ENCODE results near the gene SFTA2. TPM values are rescaled to one million over a fixed set of nuclear protein-coding genes. Genes with fewer than 3 reads are reported as not detected.

The SFTA2 gene
- polyA plus RNA-seq, 1 of the 3 experiments (the other 2 are of a cell fraction): not detected

DNA sequence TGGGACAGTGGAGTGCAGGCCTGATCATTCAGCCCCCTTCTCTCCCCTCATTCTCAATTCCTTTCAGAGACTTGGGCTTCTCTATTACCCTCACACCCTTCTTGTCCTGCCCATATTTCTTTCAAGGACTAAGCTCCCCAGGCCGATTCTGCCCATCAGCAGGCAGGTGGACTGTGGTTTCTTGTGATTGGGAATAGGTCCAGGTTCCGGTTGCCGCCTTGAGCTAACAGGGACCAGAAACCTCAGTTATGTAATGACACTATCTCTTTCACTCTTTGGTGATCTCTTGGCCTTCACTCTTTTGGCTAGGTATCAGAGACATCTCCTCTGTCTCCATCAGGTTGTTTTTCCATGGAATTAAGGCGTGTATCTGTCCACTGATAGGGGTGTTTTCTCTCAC lies 15.3 kb upstream of the SFTA2 start (continued):
- TF ChIP-seq, protein P1, sequence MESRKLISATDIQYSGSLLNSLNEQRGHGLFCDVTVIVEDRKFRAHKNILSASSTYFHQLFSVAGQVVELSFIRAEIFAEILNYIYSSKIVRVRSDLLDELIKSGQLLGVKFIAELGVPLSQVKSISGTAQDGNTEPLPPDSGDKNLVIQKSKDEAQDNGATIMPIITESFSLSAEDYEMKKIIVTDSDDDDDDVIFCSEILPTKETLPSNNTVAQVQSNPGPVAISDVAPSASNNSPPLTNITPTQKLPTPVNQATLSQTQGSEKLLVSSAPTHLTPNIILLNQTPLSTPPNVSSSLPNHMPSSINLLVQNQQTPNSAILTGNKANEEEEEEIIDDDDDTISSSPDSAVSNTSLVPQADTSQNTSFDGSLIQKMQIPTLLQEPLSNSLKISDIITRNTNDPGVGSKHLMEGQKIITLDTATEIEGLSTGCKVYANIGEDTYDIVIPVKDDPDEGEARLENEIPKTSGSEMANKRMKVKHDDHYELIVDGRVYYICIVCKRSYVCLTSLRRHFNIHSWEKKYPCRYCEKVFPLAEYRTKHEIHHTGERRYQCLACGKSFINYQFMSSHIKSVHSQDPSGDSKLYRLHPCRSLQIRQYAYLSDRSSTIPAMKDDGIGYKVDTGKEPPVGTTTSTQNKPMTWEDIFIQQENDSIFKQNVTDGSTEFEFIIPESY (IDR thresholded peaks at IDR 0.05; ENCODE audit: borderline replicate concordance, low read depth): no peak
- TF ChIP-seq RXRA (IDR thresholded peaks at IDR 0.05; ENCODE audit: borderline replicate concordance, low read depth) (no peak), RAD21 (IDR thresholded peaks at IDR 0.05; ENCODE audit: low read length) (no peak), GABPA (IDR thresholded peaks at IDR 0.05; ENCODE audit: low read depth) (no peak), TCF12 (IDR thresholded peaks at IDR 0.05) (no peak), JUND (IDR thresholded peaks at IDR 0.05) (no peak), CHD2 (IDR thresholded peaks at IDR 0.05; ENCODE audit: low read length, partially characterized antibody) (no peak), NRF1 (IDR thresholded peaks at IDR 0.05; ENCODE audit: low read depth, low read length) (no peak), FOSL2 (IDR thresholded peaks at IDR 0.05; ENCODE audit: borderline replicate concordance, low read depth) (no peak)
- TF ChIP-seq, protein P2, sequence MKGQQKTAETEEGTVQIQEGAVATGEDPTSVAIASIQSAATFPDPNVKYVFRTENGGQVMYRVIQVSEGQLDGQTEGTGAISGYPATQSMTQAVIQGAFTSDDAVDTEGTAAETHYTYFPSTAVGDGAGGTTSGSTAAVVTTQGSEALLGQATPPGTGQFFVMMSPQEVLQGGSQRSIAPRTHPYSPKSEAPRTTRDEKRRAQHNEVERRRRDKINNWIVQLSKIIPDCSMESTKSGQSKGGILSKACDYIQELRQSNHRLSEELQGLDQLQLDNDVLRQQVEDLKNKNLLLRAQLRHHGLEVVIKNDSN (IDR thresholded peaks at IDR 0.05; ENCODE audit: borderline replicate concordance, low read depth): no peak

DNA sequence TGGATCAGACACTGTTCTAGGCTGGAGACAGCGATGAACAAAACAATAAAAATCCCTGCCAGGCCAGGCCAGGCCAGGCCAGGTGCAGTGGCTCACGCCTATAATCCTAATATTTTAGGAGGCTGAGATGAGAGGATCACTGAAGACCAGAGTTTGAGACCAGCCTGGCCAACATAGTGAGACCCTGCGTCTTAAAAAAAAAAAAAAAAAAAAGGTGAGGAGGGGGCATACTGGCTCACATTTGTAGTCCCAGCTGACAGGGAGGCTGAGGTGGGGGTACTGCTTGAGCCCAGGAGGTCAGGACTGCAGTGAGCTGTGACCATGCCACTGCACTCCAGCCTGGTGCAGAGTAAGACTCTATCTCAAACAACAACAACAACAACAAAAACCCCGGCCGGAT lies 13.3 kb upstream of the SFTA2 start:
- Histone ChIP-seq H3F3A (replicated peaks; ENCODE audit: insufficient read depth) (no peaks in the 10 kb centered on the region), H3K9me2 (no peaks in the 10 kb centered on the region), H3K27ac (ENCODE audit: low read depth in 2 of 2, low read length in 1 of 2) (no peak overlapping the region), H3K4me1 (ENCODE audit: control insufficient read depth in 1 of 2, insufficient read depth in 2 of 2, low read depth in 1 of 2, low read length in 1 of 2) (peaks cover 0 to 4% of the 10 kb centered on the region in 2 experiments; a peak in 1 of 4 replicates), H3K4me3 (ENCODE audit: low read depth in 2 of 2, low read length in 1 of 2) (no peak overlapping the region), H3K4me2 (no peak overlapping the region), H3K9ac (no peak overlapping the region), H3K9me3 (no peaks in the 10 kb centered on the region), H3K36me3 (replicated peaks in 1 of 2; ENCODE audit: control insufficient read depth in 1 of 2, insufficient read depth in 2 of 2, low read length in 1 of 2) (no peaks in the 10 kb centered on the region), H2AFZ (ENCODE audit: low read depth) (no peak overlapping the region), H4K20me1 (ENCODE audit: insufficient read depth) (no peaks in the 10 kb centered on the region), H3K27me3 (ENCODE audit: insufficient read depth) (peaks cover 29% of the 10 kb centered on the region; the same call in 1 of the 2 replicates), H3K79me2 (ENCODE audit: insufficient read depth) (no peaks in the 10 kb centered on the region)
- ChIA-PET CTCF (interaction anchor here (1.4 kb wide), 1 partner anchor 30 kb away, joined by 4 read pairs; no protein-coding TSS in a partner anchor), POLR2A (no interaction called here)
- no peak for DNase-seq
- 36% methylated on average over 5 of the region's 5 CpGs for WGBS (ENCODE audit: low lambda C conversion rate)
- TF ChIP-seq TCF12 (IDR thresholded peaks at IDR 0.05) (no peak), FOXJ3 (CRISPR knock-in tag; IDR thresholded peaks at IDR 0.05) (no peak), GATA2 (CRISPR knock-in tag; IDR thresholded peaks at IDR 0.05) (no peak), RAD21 (IDR thresholded peaks at IDR 0.05; ENCODE audit: low read length) (no peak)

DNA sequence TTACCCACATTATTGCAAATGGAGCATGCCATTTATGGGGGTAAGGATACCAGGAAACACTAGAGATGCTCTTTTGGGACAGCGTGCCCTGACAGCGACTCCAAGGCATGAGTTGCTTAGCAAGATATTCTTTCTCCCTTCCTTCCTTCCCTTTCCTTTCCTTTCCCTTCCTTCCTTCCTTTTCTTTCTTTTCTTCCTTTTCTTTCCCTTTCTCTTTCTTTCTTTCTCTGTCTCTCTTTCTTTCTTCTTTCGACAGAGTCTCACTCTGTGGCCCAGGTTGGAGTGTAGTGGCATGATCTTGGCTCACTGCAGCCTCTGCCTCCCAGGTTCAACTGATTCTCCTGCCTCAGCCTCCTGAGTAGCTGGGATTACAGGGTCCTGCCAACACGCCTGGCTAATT lies 12.1 kb upstream of the SFTA2 start:
- Histone ChIP-seq H3K9me2 (no peaks in the 10 kb centered on the region), H3K27me3 (ENCODE audit: insufficient read depth) (peaks cover 26% of the 10 kb centered on the region; the same call in 1 of the 2 replicates), H3K9me3 (no peaks in the 10 kb centered on the region), H3K4me1 (ENCODE audit: control insufficient read depth in 1 of 2, insufficient read depth in 2 of 2, low read depth in 1 of 2, low read length in 1 of 2) (peaks cover 0 to 4% of the 10 kb centered on the region in 2 experiments; a peak in 1 of 4 replicates), H3K79me2 (ENCODE audit: insufficient read depth) (no peaks in the 10 kb centered on the region), H3K4me2 (no peak overlapping the region), H2AFZ (ENCODE audit: low read depth) (no peak overlapping the region), H3K36me3 (replicated peaks in 1 of 2; ENCODE audit: control insufficient read depth in 1 of 2, insufficient read depth in 2 of 2, low read length in 1 of 2) (no peaks in the 10 kb centered on the region), H3K27ac (ENCODE audit: low read depth in 2 of 2, low read length in 1 of 2) (no peak overlapping the region), H3K9ac (no peak overlapping the region), H3F3A (replicated peaks; ENCODE audit: insufficient read depth) (no peaks in the 10 kb centered on the region), H3K4me3 (ENCODE audit: low read depth in 2 of 2, low read length in 1 of 2) (no peak overlapping the region), H4K20me1 (ENCODE audit: insufficient read depth) (no peaks in the 10 kb centered on the region)
- ChIA-PET POLR2A (no interaction called here), CTCF (no interaction called here)
- WGBS (ENCODE audit: low lambda C conversion rate): 75% methylated on average over 4 of the region's 4 CpGs
- DNase-seq: no peak
- TF ChIP-seq, protein P1 (IDR thresholded peaks at IDR 0.05; ENCODE audit: borderline replicate concordance, low read depth): no peak
- TF ChIP-seq CHD2 (IDR thresholded peaks at IDR 0.05; ENCODE audit: low read length, partially characterized antibody) (no peak), NRF1 (IDR thresholded peaks at IDR 0.05; ENCODE audit: low read depth, low read length) (no peak), EP300 (IDR thresholded peaks at IDR 0.05; ENCODE audit: borderline replicate concordance in 1 of 2, low read depth in 1 of 2, low read length in 1 of 2) (no peak), GABPA (IDR thresholded peaks at IDR 0.05; ENCODE audit: low read depth) (no peak), SIN3A (IDR thresholded peaks at IDR 0.05; ENCODE audit: borderline replicate concordance, low read depth, low read length) (no peak), FOXM1 (IDR thresholded peaks at IDR 0.05; ENCODE audit: low read depth) (no peak), JUND (IDR thresholded peaks at IDR 0.05) (no peak)
- TF ChIP-seq, protein P3, sequence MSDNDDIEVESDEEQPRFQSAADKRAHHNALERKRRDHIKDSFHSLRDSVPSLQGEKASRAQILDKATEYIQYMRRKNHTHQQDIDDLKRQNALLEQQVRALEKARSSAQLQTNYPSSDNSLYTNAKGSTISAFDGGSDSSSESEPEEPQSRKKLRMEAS (IDR thresholded peaks at IDR 0.05; ENCODE audit: low read depth): no peak
- TF ChIP-seq, protein P4, sequence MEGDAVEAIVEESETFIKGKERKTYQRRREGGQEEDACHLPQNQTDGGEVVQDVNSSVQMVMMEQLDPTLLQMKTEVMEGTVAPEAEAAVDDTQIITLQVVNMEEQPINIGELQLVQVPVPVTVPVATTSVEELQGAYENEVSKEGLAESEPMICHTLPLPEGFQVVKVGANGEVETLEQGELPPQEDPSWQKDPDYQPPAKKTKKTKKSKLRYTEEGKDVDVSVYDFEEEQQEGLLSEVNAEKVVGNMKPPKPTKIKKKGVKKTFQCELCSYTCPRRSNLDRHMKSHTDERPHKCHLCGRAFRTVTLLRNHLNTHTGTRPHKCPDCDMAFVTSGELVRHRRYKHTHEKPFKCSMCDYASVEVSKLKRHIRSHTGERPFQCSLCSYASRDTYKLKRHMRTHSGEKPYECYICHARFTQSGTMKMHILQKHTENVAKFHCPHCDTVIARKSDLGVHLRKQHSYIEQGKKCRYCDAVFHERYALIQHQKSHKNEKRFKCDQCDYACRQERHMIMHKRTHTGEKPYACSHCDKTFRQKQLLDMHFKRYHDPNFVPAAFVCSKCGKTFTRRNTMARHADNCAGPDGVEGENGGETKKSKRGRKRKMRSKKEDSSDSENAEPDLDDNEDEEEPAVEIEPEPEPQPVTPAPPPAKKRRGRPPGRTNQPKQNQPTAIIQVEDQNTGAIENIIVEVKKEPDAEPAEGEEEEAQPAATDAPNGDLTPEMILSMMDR (IDR thresholded peaks at IDR 0.05): no peak
- TF ChIP-seq, protein P2 (IDR thresholded peaks at IDR 0.05; ENCODE audit: borderline replicate concordance, low read depth): no peak
